ENCODE results near the gene ZNF579. TPM values are rescaled to one million over a fixed set of nuclear protein-coding genes. Genes with fewer than 3 reads are reported as not detected.
A peak's percentile ranks its signal among the peaks of the same experiment; 100 is the strongest.

The ZNF579 gene
- total and polyA plus RNA-seq, 10 of the 15 experiments (the other 5 are each of a cell fraction or from before 2014, with no cell fraction given) = 0.11 to 11.7 (median 1.5) TPM

DNA sequence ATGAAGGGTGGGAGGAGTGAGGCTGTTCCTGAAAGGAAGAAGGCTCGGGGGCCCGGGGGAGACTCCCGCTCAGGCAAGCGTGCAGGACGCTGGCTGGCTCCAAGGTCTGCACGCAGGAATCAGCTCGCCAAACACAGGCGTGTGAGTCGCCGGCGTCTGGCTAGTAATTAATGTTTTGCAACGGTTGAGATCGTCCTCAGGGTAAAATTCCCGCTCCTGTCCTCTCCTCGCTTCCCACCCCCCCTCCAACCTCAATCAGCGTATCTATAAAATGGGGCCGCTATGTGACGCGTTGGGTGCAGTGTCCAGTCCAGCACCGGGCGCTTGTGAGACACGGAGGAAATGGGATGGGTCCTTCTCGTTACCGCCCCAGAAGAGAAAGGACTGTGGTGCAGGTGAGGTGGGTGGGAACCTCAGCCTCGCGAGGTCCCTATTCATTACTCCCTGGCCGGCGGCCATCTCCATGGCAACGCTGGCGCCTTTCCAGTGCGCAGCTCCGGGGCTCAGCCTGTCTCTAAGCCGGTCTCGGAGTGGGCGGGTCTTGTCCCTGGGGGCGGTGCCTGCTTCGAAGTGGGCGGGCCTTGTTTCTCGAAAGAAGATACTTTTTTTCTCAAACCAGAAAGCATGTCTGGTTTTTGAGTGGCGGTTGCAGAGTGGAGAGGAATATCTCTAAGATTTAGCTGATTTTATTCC is 6.5 kb upstream of the ZNF579 start (continued):
- TF ChIP-seq HDGF (IDR thresholded peaks at IDR 0.05) (0 out of 2 replicates have a peak, but pooled peaks have one; percentile 20), CHD2 (IDR thresholded peaks at IDR 0.05; ENCODE audit: borderline replicate concordance, low read depth, low read length) (peak; percentile 85), YY1 (IDR thresholded peaks at IDR 0.05; ENCODE audit: low read depth, low read length) (0 out of 2 replicates have a peak, but pooled peaks have one; percentile 20), BHLHE40 (IDR thresholded peaks at IDR 0.05; ENCODE audit: borderline replicate concordance in 1 of 2, low read depth in 2 of 2, low read length in 1 of 2) (peak in 1 of 2 experiments; percentile 36; a peak in 2 of 4 replicates), BMI1 (IDR thresholded peaks at IDR 0.05; ENCODE audit: borderline replicate concordance) (peak; percentile 98), JUNB (IDR thresholded peaks at IDR 0.05) (no peak), SREBF2 (IDR thresholded peaks at IDR 0.05; ENCODE audit: low read length) (no peak), RAD21 (IDR thresholded peaks at IDR 0.05; ENCODE audit: insufficient read depth, low read depth, low read length) (no peak)
- TF ChIP-seq, protein P1, sequence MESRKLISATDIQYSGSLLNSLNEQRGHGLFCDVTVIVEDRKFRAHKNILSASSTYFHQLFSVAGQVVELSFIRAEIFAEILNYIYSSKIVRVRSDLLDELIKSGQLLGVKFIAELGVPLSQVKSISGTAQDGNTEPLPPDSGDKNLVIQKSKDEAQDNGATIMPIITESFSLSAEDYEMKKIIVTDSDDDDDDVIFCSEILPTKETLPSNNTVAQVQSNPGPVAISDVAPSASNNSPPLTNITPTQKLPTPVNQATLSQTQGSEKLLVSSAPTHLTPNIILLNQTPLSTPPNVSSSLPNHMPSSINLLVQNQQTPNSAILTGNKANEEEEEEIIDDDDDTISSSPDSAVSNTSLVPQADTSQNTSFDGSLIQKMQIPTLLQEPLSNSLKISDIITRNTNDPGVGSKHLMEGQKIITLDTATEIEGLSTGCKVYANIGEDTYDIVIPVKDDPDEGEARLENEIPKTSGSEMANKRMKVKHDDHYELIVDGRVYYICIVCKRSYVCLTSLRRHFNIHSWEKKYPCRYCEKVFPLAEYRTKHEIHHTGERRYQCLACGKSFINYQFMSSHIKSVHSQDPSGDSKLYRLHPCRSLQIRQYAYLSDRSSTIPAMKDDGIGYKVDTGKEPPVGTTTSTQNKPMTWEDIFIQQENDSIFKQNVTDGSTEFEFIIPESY (IDR thresholded peaks at IDR 0.05) = no peak
- TF ChIP-seq, protein P2, sequence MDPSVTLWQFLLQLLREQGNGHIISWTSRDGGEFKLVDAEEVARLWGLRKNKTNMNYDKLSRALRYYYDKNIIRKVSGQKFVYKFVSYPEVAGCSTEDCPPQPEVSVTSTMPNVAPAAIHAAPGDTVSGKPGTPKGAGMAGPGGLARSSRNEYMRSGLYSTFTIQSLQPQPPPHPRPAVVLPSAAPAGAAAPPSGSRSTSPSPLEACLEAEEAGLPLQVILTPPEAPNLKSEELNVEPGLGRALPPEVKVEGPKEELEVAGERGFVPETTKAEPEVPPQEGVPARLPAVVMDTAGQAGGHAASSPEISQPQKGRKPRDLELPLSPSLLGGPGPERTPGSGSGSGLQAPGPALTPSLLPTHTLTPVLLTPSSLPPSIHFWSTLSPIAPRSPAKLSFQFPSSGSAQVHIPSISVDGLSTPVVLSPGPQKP (IDR thresholded peaks at IDR 0.05; ENCODE audit: low read depth, low read length) = no peak
